ENCODE data around the gene IL4I1.

The IL4I1 gene

GRCh38 chr19:49866933-49867782, 29.5 kb downstream of the IL4I1 start, which contains the start of gene PNKP:
PNKP (minus strand) TSS chr19:49867576; CDS start chr19:49867204, 372 bp downstream.
- H3K36me3 ChIP-seq (ENCODE audit: insufficient read depth, low read length), result peaks cover 26% of the 10 kb centered on the region

DNA sequence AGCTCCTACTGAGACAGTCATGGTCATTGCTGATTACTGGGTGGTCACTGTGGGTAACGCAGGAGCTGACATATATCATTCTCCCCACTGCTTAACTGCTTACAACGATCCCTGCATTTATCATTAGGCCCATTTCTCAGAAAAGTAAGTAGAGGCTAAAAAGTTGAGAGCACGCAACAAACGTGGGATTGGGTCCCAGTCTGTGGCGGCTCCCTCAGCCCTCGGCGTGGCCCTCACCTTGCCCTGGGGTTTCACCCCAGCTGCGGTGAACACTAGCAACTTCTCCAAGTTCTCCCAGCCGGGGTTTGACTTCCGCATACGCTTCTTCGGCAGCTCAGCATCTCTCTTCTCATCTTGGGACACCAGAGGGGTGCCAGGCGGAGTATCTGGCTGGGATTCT, 31.8 kb downstream of the IL4I1 start:
- Histone ChIP-seq H3K27me3 (ENCODE audit: insufficient read depth, low read length) (no peaks in the 10 kb centered on the region), H2AFZ (ENCODE audit: low read depth, low read length) (no peak overlapping the region), H3K36me3 (ENCODE audit: insufficient read depth, low read length) (peaks cover 47% of the 10 kb centered on the region), H3K4me3 (ENCODE audit: low read length) (no peak overlapping the region), H3K4me1 (ENCODE audit: insufficient read depth, low read length) (peaks cover 23% of the 10 kb centered on the region), H3K9me3 (ENCODE audit: low read length) (no peaks in the 10 kb centered on the region)

More at GRCh38 chr19:49866933-49867782, 29.5 kb downstream of the IL4I1 start, which contains the start of gene PNKP:
- H2AFZ ChIP-seq (ENCODE audit: low read depth, low read length), result peak within 1 kb of the TSS; percentile 13
- no peaks in the 10 kb centered on the region for H3K9me3 ChIP-seq (ENCODE audit: low read length)
- H3K27me3 ChIP-seq (ENCODE audit: insufficient read depth, low read length), result no peaks in the 10 kb centered on the region
- peaks cover 30% of the 10 kb centered on the region for H3K4me1 ChIP-seq (ENCODE audit: insufficient read depth, low read length)
- peak within 1 kb of the TSS; percentile 73 for H3K4me3 ChIP-seq (ENCODE audit: low read length)

DNA sequence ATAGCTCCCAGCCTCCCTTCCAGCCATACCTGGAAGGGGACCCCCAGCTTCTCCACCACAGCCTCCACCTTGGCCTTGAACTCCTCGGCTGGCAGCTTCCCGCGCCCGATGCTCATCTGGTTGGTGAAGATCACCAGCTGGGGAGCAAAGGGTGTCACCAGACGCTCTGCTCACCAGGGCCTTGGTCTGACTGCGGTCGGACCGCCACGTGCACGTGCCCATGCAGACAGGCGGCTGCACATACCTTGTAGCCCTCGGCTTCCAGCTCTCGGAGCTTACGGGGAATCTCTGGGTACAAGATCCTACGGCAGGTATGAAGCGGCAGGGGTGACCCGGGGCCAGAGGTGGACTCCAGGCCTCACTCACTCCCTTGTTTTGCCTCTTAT, 32.8 kb downstream of the IL4I1 start:
- H3K4me3 ChIP-seq (ENCODE audit: low read length), result no peak overlapping the region
- H2AFZ ChIP-seq (ENCODE audit: low read depth, low read length), result no peak overlapping the region
- peaks cover 52% of the 10 kb centered on the region for H3K36me3 ChIP-seq (ENCODE audit: insufficient read depth, low read length)
- peaks cover 20% of the 10 kb centered on the region for H3K4me1 ChIP-seq (ENCODE audit: insufficient read depth, low read length)
- no peaks in the 10 kb centered on the region for H3K9me3 ChIP-seq (ENCODE audit: low read length)
- no peaks in the 10 kb centered on the region for H3K27me3 ChIP-seq (ENCODE audit: insufficient read depth, low read length)

DNA sequence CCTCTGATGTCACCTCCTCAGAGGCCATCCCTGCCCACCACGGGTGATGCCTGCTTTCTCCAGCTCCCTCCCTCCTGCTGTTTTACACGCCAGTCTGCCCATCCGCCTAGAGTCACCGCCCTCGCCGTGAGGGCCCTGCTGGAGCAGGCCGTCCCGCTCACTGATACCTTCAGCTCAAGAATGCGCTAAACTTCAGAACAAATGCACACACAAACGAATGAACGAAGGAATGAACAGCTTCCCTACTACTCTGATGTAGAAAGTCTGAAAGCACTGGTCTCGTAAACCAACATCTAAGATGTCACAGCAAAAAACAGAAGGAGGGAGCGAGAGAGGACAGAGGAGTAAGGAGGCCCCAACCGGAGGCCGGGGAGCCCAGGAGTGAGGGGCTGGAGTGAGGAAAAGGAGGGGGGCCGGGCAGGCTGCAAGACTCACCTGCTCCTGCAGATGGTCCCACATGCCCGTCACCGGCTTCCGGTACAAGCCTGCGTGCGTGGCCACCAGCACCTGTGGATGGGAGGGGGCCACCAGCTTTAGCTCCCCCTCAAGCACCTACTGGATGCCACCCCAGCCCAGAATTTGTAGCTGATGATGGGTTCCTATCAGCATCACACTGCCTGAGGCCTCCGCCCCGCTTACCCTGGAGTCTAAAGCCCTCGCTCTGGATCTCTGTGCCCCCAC, 33.3 kb downstream of the IL4I1 start:
- Histone ChIP-seq H2AFZ (ENCODE audit: low read depth, low read length) (no peak overlapping the region), H3K27me3 (ENCODE audit: insufficient read depth, low read length) (no peaks in the 10 kb centered on the region), H3K9me3 (ENCODE audit: low read length) (no peaks in the 10 kb centered on the region), H3K36me3 (ENCODE audit: insufficient read depth, low read length) (peaks cover 57% of the 10 kb centered on the region), H3K4me3 (ENCODE audit: low read length) (no peak overlapping the region), H3K4me1 (ENCODE audit: insufficient read depth, low read length) (peaks cover 17% of the 10 kb centered on the region)

GRCh38 chr19:49862391-49863253, 34.1 kb downstream of the IL4I1 start:
- no peaks in the 10 kb centered on the region for H3K9me3 ChIP-seq (ENCODE audit: low read length)
- peaks cover 15% of the 10 kb centered on the region for H3K4me1 ChIP-seq (ENCODE audit: insufficient read depth, low read length)
- H3K4me3 ChIP-seq (ENCODE audit: low read length), result no peak overlapping the region
- peaks cover 64% of the 10 kb centered on the region for H3K36me3 ChIP-seq (ENCODE audit: insufficient read depth, low read length)
- H2AFZ ChIP-seq (ENCODE audit: low read depth, low read length), result no peak overlapping the region
- H3K27me3 ChIP-seq (ENCODE audit: insufficient read depth, low read length), result no peaks in the 10 kb centered on the region

DNA sequence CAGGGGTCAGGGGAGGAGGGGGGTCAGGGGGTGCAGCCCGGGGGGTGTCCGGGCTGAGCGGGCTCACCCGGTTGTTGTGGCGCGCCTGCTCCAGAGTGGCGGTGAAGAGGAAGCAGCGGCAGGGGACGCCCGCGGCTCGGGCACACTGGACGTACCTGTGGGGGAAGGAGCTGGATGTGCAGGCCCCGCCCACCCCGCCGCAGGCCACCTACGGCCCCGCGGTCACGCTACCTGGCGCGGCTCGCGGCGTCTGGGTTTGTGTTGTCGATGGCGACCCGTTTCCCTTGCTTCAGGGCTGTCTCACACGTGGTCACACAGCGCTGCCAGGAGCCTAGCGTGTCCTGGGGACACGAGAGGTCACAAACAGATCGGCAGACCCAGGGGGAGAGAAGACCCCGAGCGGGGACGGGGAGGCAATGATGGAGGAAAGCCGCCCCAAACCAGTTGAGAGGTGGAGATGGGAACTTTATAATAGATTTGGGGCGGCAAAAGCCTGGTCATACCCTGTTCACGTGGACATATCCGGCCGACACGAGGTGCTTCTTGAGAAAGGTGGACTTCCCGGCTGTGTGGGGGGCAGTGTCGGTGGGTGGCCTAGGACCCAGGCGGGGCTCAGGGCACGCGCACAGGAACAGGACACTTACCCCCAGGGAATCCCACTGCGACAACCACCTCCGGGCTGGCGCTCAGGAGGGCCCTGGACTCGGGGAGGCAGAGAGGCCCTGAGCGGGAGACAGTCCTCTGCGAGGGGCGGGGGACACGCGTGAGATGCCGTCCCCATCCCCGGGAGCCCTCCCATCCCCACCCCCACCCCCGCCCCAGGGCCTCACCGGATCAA, 34.9 kb downstream of the IL4I1 start:
- Histone ChIP-seq H3K27me3 (ENCODE audit: insufficient read depth, low read length) (no peaks in the 10 kb centered on the region), H3K4me1 (ENCODE audit: insufficient read depth, low read length) (peaks cover 14% of the 10 kb centered on the region), H3K36me3 (ENCODE audit: insufficient read depth, low read length) (peaks cover 72% of the 10 kb centered on the region), H2AFZ (ENCODE audit: low read depth, low read length) (no peak overlapping the region), H3K4me3 (ENCODE audit: low read length) (no peak overlapping the region), H3K9me3 (ENCODE audit: low read length) (no peaks in the 10 kb centered on the region)

DNA sequence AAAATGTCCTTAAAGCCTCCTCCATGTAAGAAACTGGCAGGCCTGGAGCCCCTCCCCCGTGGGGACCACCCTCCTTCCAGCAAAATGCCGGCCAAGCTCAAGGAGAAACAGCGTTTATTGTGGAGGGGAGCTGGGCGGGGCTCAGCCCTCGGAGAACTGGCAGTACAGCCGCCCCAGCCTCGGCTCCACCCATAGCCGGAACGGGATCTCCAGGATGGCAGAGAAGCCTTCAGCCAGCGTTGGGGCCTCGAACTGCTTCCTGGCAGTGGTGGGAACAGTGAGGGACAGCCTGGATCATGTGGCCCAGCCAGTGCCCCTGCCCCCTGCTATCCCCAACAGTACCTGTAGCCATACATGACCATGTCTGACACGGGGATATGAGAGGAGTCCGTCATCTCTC, 35.6 kb downstream of the IL4I1 start:
- no peak overlapping the region for H3K4me3 ChIP-seq (ENCODE audit: low read length)
- H2AFZ ChIP-seq (ENCODE audit: low read depth, low read length), result no peak overlapping the region
- no peaks in the 10 kb centered on the region for H3K9me3 ChIP-seq (ENCODE audit: low read length)
- H3K27me3 ChIP-seq (ENCODE audit: insufficient read depth, low read length), result no peaks in the 10 kb centered on the region
- H3K36me3 ChIP-seq (ENCODE audit: insufficient read depth, low read length), result peaks cover 78% of the 10 kb centered on the region
- peaks cover 7% of the 10 kb centered on the region for H3K4me1 ChIP-seq (ENCODE audit: insufficient read depth, low read length)

DNA sequence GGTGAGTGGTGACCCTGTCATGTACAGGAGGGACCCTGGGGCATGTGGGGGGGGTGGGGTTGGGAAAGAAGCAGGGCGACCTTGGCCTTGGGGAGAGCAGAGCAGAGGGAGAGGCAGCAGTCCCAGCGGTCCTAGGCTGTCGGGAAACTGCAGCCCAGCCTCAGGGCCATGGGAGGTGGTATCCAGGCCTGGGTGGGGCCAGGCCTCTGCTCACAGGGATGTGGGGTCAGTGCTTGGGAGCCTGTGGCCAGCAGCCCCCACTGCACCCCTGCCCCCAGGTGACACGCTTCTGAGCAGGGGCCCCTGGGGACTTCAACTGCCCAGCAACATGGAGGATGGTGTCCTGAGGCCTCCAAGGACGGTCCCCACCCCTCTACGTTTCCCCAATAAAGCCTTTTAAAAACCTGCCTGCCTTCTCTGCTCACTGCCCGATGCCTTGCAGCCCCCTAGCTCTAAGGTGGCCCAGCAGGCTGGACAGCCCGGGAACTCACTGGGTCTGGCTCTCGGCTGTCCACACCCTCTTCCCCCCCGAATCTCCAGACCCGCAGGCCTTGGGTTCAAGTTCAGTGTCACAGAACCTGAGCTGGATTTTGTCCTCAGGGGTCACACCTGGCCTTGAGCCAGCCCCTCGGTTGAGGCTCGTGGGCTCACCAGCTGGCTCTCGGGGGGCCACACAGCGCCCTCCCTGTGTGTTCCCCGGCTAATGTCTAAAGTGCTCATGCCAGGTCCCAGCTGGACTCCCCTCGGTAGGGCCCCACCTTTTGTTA, 36.2 kb downstream of the IL4I1 start:
- H3K4me3 ChIP-seq (ENCODE audit: low read length), result no peak overlapping the region

GRCh38 chr19:49859682-49860335, 36.9 kb downstream of the IL4I1 start:
- Histone ChIP-seq H3K36me3 (ENCODE audit: insufficient read depth, low read length) (peaks cover 88% of the 10 kb centered on the region), H3K27me3 (ENCODE audit: insufficient read depth, low read length) (no peaks in the 10 kb centered on the region), H2AFZ (ENCODE audit: low read depth, low read length) (no peak overlapping the region), H3K9me3 (ENCODE audit: low read length) (no peaks in the 10 kb centered on the region), H3K4me3 (ENCODE audit: low read length) (no peak overlapping the region), H3K4me1 (ENCODE audit: insufficient read depth, low read length) (no peaks in the 10 kb centered on the region)

More for the DNA sequence above, 36.2 kb downstream of the IL4I1 start:
- peaks cover 84% of the 10 kb centered on the region for H3K36me3 ChIP-seq (ENCODE audit: insufficient read depth, low read length)
- no peak overlapping the region for H2AFZ ChIP-seq (ENCODE audit: low read depth, low read length)
- no peaks in the 10 kb centered on the region for H3K9me3 ChIP-seq (ENCODE audit: low read length)
- no peaks in the 10 kb centered on the region for H3K27me3 ChIP-seq (ENCODE audit: insufficient read depth, low read length)
- H3K4me1 ChIP-seq (ENCODE audit: insufficient read depth, low read length), result peaks cover 2% of the 10 kb centered on the region

DNA sequence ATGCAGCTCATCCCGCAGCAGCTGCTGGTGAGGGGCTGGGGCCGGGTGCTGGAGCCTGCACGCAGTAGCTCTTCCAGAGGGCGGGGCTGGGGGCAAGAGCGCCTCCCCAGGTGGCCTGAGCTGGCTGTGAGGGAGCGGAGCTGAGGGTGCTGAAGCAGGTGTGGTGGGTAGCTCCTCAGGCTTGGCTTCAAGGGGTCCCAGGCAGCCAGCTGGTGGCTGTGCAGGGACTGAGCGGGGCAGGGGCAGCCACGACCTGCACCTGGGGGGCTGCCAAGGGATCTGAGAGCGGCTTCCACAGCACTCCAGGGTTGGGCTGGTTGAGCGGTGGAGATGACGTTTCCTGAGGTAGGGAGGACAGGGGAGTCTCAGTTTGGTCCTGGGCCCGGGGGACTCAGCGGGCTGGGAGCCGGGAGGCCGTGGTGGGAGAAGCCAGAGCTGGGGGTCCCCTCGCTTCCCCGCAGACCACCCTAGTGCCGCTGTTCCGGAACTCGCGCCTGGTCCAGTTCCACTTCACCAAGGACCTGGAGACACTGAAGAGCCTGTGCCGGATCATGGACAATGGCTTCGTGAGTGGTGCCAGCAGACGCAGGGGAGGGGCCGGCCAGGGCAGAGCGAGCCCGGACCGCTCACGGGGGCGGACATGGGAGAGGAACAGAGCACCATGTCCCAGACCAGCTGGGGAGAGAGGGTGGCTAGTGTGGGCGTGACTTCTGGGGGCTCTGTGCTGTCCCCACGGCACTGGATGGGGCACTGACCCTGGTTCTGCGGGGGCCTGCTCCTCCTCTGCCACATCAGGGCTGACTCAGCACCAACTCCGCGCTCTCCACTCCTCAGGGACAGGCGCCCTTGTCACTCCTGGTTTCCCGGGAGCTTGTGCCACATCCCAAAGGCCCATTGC, 38.4 kb downstream of the IL4I1 start:
- no peaks in the 10 kb centered on the region for H3K27me3 ChIP-seq (ENCODE audit: insufficient read depth, low read length)
- no peak overlapping the region for H2AFZ ChIP-seq (ENCODE audit: low read depth, low read length)
- H3K36me3 ChIP-seq (ENCODE audit: insufficient read depth, low read length), result peaks cover 84% of the 10 kb centered on the region
- H3K4me1 ChIP-seq (ENCODE audit: insufficient read depth, low read length), result no peaks in the 10 kb centered on the region
- H3K4me3 ChIP-seq (ENCODE audit: low read length), result no peak overlapping the region
- H3K9me3 ChIP-seq (ENCODE audit: low read length), result no peaks in the 10 kb centered on the region

DNA sequence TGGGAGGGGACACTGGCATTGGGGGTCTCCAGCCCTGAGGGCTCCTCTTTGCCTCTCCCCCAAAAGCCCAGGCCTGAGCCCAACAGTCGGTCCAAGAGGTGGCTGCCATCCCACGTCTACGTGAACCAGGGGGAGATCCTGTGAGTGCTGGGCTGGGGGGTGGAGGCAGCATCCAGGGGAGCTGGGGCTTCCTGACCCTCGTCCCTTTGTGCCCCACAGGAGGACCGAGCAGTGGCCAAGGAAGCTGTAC, 38.9 kb downstream of the IL4I1 start:
- Histone ChIP-seq H3K27me3 (ENCODE audit: insufficient read depth, low read length) (no peaks in the 10 kb centered on the region), H3K36me3 (ENCODE audit: insufficient read depth, low read length) (peaks cover 82% of the 10 kb centered on the region), H2AFZ (ENCODE audit: low read depth, low read length) (no peak overlapping the region)

More for the DNA sequence above, 38.9 kb downstream of the IL4I1 start:
- Histone ChIP-seq H3K4me3 (ENCODE audit: low read length) (no peak overlapping the region), H3K9me3 (ENCODE audit: low read length) (no peaks in the 10 kb centered on the region), H3K4me1 (ENCODE audit: insufficient read depth, low read length) (peaks cover 4% of the 10 kb centered on the region)

All from neuron (in vitro differentiated cells).